Measurements from ENCODE around the gene GPR143.

GRCh38 chrX:9758021-9758638, 7.5 kb downstream of the GPR143 start:
- TF ChIP-seq EZH2phosphoT487 (IDR thresholded peaks at IDR 0.05; ENCODE audit: insufficient read depth, low read depth), result no peak
- no peak for TF ChIP-seq EZH2 (IDR thresholded peaks at IDR 0.05; ENCODE audit: insufficient read depth, poor library complexity, severe bottlenecking)

Data from GM23248 (cell line).